Measurements from ENCODE around the gene AMH. TPM values are rescaled to one million over a fixed set of nuclear protein-coding genes. Genes with fewer than 3 reads are reported as not detected.

AMH gene
- total and polyA plus RNA-seq, 2 of the 13 experiments (the other 11 are each of a cell fraction or from before 2014, with no cell fraction given) = 0.03 to 0.18 TPM

DNA sequence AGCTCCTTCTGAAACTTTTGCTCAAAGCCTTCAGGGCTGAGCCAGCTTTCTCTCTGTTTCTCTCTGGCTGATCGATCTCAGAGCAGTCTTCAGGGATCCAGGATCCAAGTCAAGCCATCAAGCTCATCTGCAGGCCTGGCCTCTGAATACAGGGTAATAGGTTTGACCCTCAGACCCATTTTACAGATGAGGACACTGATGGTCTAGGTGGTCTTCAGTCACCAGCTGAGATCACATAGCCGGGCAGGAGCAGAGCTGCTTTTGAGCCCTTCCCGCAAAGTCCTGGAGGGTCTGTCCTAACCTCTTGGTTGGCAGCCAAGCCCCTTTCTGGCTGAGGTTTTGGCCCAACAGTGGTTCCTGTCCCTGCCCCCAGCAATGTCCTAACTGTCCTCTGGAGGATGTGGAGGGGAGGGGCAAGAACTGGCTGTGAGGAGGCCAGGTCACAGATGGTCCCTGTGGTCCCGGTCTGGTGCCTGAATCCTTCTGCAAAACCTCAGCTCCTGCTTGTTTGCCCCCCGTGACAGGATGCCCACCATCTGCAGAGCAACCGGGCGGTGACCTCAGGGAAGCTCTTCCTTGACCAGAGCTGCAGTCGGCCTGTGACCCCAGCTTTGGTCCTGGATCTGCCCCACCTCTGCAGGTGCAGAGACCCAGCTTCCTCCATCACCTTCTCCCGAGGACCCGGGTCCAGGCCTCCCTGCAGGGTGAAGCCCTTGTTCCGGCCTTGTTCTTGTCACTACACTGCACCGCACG lies 38.6 kb downstream of the AMH start (continued):
- no peak for TF ChIP-seq KIAA2018 (CRISPR knock-in tag; IDR thresholded peaks at IDR 0.05; ENCODE audit: borderline replicate concordance)
- TF ChIP-seq NFRKB (IDR thresholded peaks at IDR 0.05) = no peak
- TF ChIP-seq GATAD2A (CRISPR knock-in tag; IDR thresholded peaks at IDR 0.05) = no peak
- no peak for TF ChIP-seq SALL2 (CRISPR knock-in tag; IDR thresholded peaks at IDR 0.05)
- TF ChIP-seq KLF12 (CRISPR knock-in tag; IDR thresholded peaks at IDR 0.05; ENCODE audit: borderline replicate concordance) = 0 out of 2 replicates have a peak, but pooled peaks have one; percentile 26
- TF ChIP-seq, protein P1, sequence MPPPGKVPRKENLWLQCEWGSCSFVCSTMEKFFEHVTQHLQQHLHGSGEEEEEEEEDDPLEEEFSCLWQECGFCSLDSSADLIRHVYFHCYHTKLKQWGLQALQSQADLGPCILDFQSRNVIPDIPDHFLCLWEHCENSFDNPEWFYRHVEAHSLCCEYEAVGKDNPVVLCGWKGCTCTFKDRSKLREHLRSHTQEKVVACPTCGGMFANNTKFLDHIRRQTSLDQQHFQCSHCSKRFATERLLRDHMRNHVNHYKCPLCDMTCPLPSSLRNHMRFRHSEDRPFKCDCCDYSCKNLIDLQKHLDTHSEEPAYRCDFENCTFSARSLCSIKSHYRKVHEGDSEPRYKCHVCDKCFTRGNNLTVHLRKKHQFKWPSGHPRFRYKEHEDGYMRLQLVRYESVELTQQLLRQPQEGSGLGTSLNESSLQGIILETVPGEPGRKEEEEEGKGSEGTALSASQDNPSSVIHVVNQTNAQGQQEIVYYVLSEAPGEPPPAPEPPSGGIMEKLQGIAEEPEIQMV (CRISPR knock-in tag; IDR thresholded peaks at IDR 0.05; ENCODE audit: low read depth) = no peak
- peak; percentile 16; the same call in 1 of the 2 replicates for TF ChIP-seq ZNF451 (CRISPR knock-in tag; IDR thresholded peaks at IDR 0.05)

Data from HepG2 (cell line).